HepG2 (cell line): Measurements from ENCODE around the gene IFI35. TPM values are rescaled to one million over a fixed set of nuclear protein-coding genes. Genes with fewer than 3 reads are reported as not detected.

ENCODE experiments used
- ATAC-seq: fragments of 200-7000 bp; cut with Tn5 transposase; 3 replicates; pipeline ENCODE4 v1.9.1; 2020; ENCODE audit warnings: mild to moderate bottlenecking, moderate library complexity
- BruUV-seq: library from RNA; stranded (reverse); fragments of 400-500 nt; replicated peaks from 2 replicates; lab custom pipeline; 2021; lab: Mats Ljungman, UMichigan
- CTCF ChIA-PET: fragments of 300-600 bp; formaldehyde crosslinking; extraction: SDS; loops from one replicate; lab custom pipeline; 2021; ENCODE audit warnings: low total read pairs, inconsistent platforms, low intra/inter-chr PET ratio; lab: Yijun Ruan, JAX
- POLR2A ChIA-PET: fragments of 350-600 bp; sonication (Branson Sonifier 250); formaldehyde crosslinking; loops from one replicate; lab custom pipeline; 2020; ENCODE audit warnings: antibody characterized with exemption, inconsistent platforms; lab: Yijun Ruan, JAX
- DNase-seq: peaks from one replicate; pipeline ENCODE4 v3.0.0-alpha.2; 2015; ENCODE audit warnings: low spot score
- FAIRE-seq: peaks from 3 replicates; lab custom pipeline; 2011; peaks lifted over from hg19 to GRCh38; lab: Jason Lieb, UNC
- H2AFZ ChIP-seq: one replicate; pipeline ENCODE4 v1.6.1; 2011; ENCODE audit warnings: low read length, inconsistent platforms
- H3K27ac ChIP-seq: fragments of 300-600 bp; 3 replicates; pipeline ENCODE4 v1.8.0; 2011; ENCODE audit warnings: mixed run types, mild to moderate bottlenecking, mixed read lengths, low read length, inconsistent platforms; ENCODE audit not compliant: insufficient read depth; ENCODE audit errors: extremely low read length
- H3K27me3 ChIP-seq, 2 experiments: fragments of 200-600 bp in 1 of 2; 2 replicates in 1 of 2; 3 replicates in 1 of 2; pipeline versions ENCODE4 v1.6.0 to v1.8.0; 2011; ENCODE audit warnings: low read length in 2 of 2, mild to moderate bottlenecking in 2 of 2, moderate library complexity in 2 of 2, inconsistent platforms in 1 of 2; ENCODE audit not compliant: insufficient read depth in 2 of 2, control insufficient read depth in 1 of 2
- H3K36me3 ChIP-seq, 2 experiments: fragments of 200-600 bp in 1 of 2; replicated peaks in 1 of 2; 2 replicates in 1 of 2; 3 replicates in 1 of 2; pipeline versions ENCODE4 v1.5.1 to v1.8.0; 2011; ENCODE audit warnings: low read length in 2 of 2, inconsistent platforms in 1 of 2; ENCODE audit not compliant: insufficient read depth in 2 of 2, control insufficient read depth in 1 of 2
- H3K4me1 ChIP-seq: 2 replicates; pipeline ENCODE4 v1.5.1; 2012; ENCODE audit warnings: low read length, inconsistent platforms; ENCODE audit not compliant: insufficient read depth
- H3K4me2 ChIP-seq: 2 replicates; pipeline ENCODE4 v1.6.0; 2011; ENCODE audit warnings: low read depth, low read length, inconsistent platforms
- H3K4me3 ChIP-seq, 3 experiments: fragments of 200-600 bp in 1 of 3; sonication (generic), shearing (Covaris generic) in 1 of 3; replicated peaks in 1 of 3; 2 replicates each; pipeline ENCODE4 v1.5.1; 2011 to 2016; ENCODE audit warnings: low read length in 3 of 3, inconsistent platforms in 2 of 3, low read depth in 2 of 3, mild to moderate bottlenecking in 2 of 3, control low read depth in 1 of 3, mixed read lengths in 1 of 3; ENCODE audit not compliant: insufficient read depth in 1 of 3
- H3K79me2 ChIP-seq: one replicate; pipeline ENCODE4 v1.6.1; 2011; ENCODE audit warnings: low read length, inconsistent platforms; ENCODE audit not compliant: insufficient read depth
- H3K9ac ChIP-seq: 2 replicates; pipeline ENCODE4 v1.6.0; 2011; ENCODE audit warnings: mild to moderate bottlenecking, low read depth, low read length, inconsistent platforms; ENCODE audit not compliant: insufficient read depth
- H3K9me3 ChIP-seq: 2 replicates; pipeline ENCODE4 v1.5.1; 2012; ENCODE audit warnings: mild to moderate bottlenecking, low read length
- H4K20me1 ChIP-seq: 2 replicates; pipeline ENCODE4 v1.6.0; 2011; ENCODE audit warnings: inconsistent platforms, mild to moderate bottlenecking, low read length, moderate library complexity; ENCODE audit not compliant: insufficient read depth
- AGO2 ChIP-seq: fragments of 200-400 bp; formaldehyde crosslinking; optimal IDR thresholded peaks from 2 replicates; pipeline ENCODE3; 2017; ENCODE audit warnings: mild to moderate bottlenecking, low read depth, low read length, moderate library complexity
- CAMTA2 ChIP-seq: sonication (generic); formaldehyde crosslinking; IDR thresholded peaks from 2 replicates; pipeline ENCODE4 v1.4.0; 2020; ENCODE audit warnings: mild to moderate bottlenecking, missing genetic modification reagents, borderline replicate concordance
- FOSL2 ChIP-seq: sonication (generic); formaldehyde crosslinking; IDR thresholded peaks from 2 replicates; pipeline ENCODE4 v1.4.0; 2020; ENCODE audit warnings: missing genetic modification reagents
- HCFC1 ChIP-seq: fragments of 150-350 bp; IDR thresholded peaks from 2 replicates; pipeline ENCODE4 v1.6.1; 2014; ENCODE audit warnings: low read depth, low read length
- JUNB ChIP-seq: sonication (generic); formaldehyde crosslinking; IDR thresholded peaks from 2 replicates; pipeline ENCODE4 v1.8.0; 2022; ENCODE audit warnings: missing genetic modification reagents, mild to moderate bottlenecking, borderline replicate concordance
- RELA ChIP-seq: sonication (generic); formaldehyde crosslinking; IDR thresholded peaks from 2 replicates; pipeline ENCODE4 v1.4.0; 2020; ENCODE audit warnings: missing genetic modification reagents
- SCMH1 ChIP-seq: sonication (generic); formaldehyde crosslinking; IDR thresholded peaks from 2 replicates; pipeline ENCODE4 v1.9.0; 2021; ENCODE audit warnings: missing genetic modification reagents, mild to moderate bottlenecking, borderline replicate concordance
- ZFP36L1 ChIP-seq: sonication (generic); formaldehyde crosslinking; IDR thresholded peaks from 2 replicates; pipeline ENCODE4 v1.8.0; 2022; ENCODE audit warnings: mild to moderate bottlenecking, missing genetic modification reagents, moderate library complexity
- ZNF225 ChIP-seq: sonication (generic); formaldehyde crosslinking; IDR thresholded peaks from 2 replicates; pipeline ENCODE4 v1.4.0; 2020; ENCODE audit warnings: mild to moderate bottlenecking, missing genetic modification reagents
- ZNF251 ChIP-seq: sonication (generic); formaldehyde crosslinking; IDR thresholded peaks from 2 replicates; pipeline ENCODE4 v1.9.0; 2021; ENCODE audit warnings: mild to moderate bottlenecking, missing genetic modification reagents
- ZNF33B ChIP-seq: sonication (generic); formaldehyde crosslinking; IDR thresholded peaks from 2 replicates; pipeline ENCODE4 v1.5.1; 2020; ENCODE audit warnings: mild to moderate bottlenecking, missing genetic modification reagents
- ZNF343 ChIP-seq: sonication (generic); formaldehyde crosslinking; IDR thresholded peaks from 2 replicates; pipeline ENCODE4 v1.4.0; 2020; ENCODE audit warnings: mild to moderate bottlenecking, missing genetic modification reagents
- ZNF674 ChIP-seq: sonication (generic); formaldehyde crosslinking; IDR thresholded peaks from 2 replicates; pipeline ENCODE4 v1.5.0; 2020; ENCODE audit warnings: low read depth, mild to moderate bottlenecking, missing genetic modification reagents
- ZNF878 ChIP-seq: sonication (generic); formaldehyde crosslinking; IDR thresholded peaks from 2 replicates; pipeline ENCODE4 v1.8.1; 2023; ENCODE audit warnings: mild to moderate bottlenecking, missing genetic modification reagents, moderate library complexity
- WGBS: methylation state at CpG from one replicate; pipeline ENCODE4 v1.1.6; 2017; ENCODE audit warnings: low lambda C conversion rate; 5-methylcytosine and 5-hydroxymethylcytosine counted together
- in situ Hi-C: cut with HindIII; loops from 2 replicates; pipeline ENCODE4 v1.10.0; 2017; ENCODE audit warnings: low pct_unique_long_range_greater_than_20kb; ENCODE audit not compliant: extremely low pct_ligation_motif_present
- intact Hi-C: fragments of 100-400 bp; cut with micrococcal nuclease; formaldehyde crosslinking; loops from one replicate; pipeline ENCODE4 v1.10.0; 2022; ENCODE audit not compliant: unreplicated experiment
- polyA plus RNA-seq, 8 experiments: library from polyadenylated mRNA; depleted of rRNA in 3 of 8; stranded (reverse) in 7 of 8; unstranded in 1 of 8; fragments of >200 nt; fragmentation: Illumina TruSeq in 4 of 8; extraction: Trizol in 4 of 8; gene quantifications; 2 replicates each; pipeline versions ENCODE4 v1.2.1 to v1.2.3, GENCODE V29; 2011 to 2016; ENCODE audit warnings: low read depth in 4 of 8, missing spikeins in 1 of 8, mixed read lengths in 1 of 8; ENCODE audit not compliant: insufficient read depth in 1 of 8
- total RNA-seq, 5 experiments: library from RNA; depleted of rRNA; stranded (reverse); fragments of >200 nt; fragmentation: Illumina TruSeq; extraction: Trizol; gene quantifications; 2 replicates each; pipeline ENCODE4 v1.2.3, GENCODE V29; 2016; ENCODE audit warnings: low read depth in 1 of 5
- TF ChIP-seq, protein P1 (sequence below): sonication (generic); formaldehyde crosslinking; IDR thresholded peaks from 2 replicates; pipeline ENCODE4 v1.8.1; 2023; ENCODE audit warnings: mild to moderate bottlenecking, missing genetic modification reagents
- TF ChIP-seq, protein P2 (sequence below): sonication (generic); formaldehyde crosslinking; IDR thresholded peaks from 2 replicates; pipeline ENCODE4 v1.5.0; 2020; ENCODE audit warnings: mild to moderate bottlenecking, missing genetic modification reagents
- TF ChIP-seq, protein P3 (sequence below): sonication (generic); formaldehyde crosslinking; IDR thresholded peaks from 2 replicates; pipeline ENCODE4 v1.5.1; 2020; ENCODE audit warnings: mild to moderate bottlenecking, missing genetic modification reagents, borderline replicate concordance

IFI35 gene
- total and polyA plus RNA-seq, 2 of the 13 experiments (the other 11 are each of a cell fraction or from before 2014, with no cell fraction given), result 28.9 to 38.1 TPM

DNA sequence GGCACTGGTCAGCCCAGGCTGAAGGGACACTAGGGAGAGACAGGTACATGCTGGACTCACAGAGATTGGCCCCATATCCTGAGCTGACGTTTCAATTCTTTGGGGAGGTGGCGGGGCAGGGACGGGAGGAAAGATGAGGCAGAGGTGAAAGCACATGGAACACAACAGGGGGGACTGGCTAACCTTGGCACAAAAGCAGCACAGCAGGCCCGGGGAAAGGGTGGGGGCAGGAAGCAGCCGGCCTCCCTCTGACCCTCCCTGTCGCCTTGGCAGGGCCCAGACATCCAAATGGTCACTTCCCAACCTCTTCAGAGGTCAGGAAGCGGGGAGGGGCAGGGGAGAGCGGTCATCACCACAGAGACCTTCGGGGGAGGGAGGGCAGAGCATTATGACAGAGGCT, 9.0 kb downstream of the IFI35 start:
- WGBS, result 95% methylated on average over 9 of the region's 9 CpGs
- DNase-seq (no peak), ATAC-seq (no peak), FAIRE-seq (no peak)
- H4K20me1 ChIP-seq, result no peaks in the 10 kb centered on the region
- H3K27ac ChIP-seq, result no peak overlapping the region
- in situ Hi-C loops, result no loop called here
- no peak overlapping the region for H3K4me2 ChIP-seq
- peaks cover 70% of the 10 kb centered on the region for H3K4me1 ChIP-seq
- ChIA-PET POLR2A (interaction anchor here (1.3 to 2.0 kb wide), 3 partner anchors 9 to 300 kb away, joined by 3 to 10 read pairs (median 6); partner anchors contain the start of genes IFI35 and RPL27), CTCF (no interaction called here)
- no peaks in the 10 kb centered on the region for H3K9me3 ChIP-seq
- H3K79me2 ChIP-seq, result peaks cover 16% of the 10 kb centered on the region
- peaks cover 31 to 66% of the 10 kb centered on the region in 2 experiments for H3K36me3 ChIP-seq
- BruUV-seq, result TSS peak; percentile 7
- no peaks in the 10 kb centered on the region for H3K27me3 ChIP-seq
- intact Hi-C loops, result no loop called here
- H2AFZ ChIP-seq, result no peak overlapping the region
- H3K4me3 ChIP-seq, result no peak overlapping the region
- H3K9ac ChIP-seq, result no peak overlapping the region
- TF ChIP-seq, protein P1, sequence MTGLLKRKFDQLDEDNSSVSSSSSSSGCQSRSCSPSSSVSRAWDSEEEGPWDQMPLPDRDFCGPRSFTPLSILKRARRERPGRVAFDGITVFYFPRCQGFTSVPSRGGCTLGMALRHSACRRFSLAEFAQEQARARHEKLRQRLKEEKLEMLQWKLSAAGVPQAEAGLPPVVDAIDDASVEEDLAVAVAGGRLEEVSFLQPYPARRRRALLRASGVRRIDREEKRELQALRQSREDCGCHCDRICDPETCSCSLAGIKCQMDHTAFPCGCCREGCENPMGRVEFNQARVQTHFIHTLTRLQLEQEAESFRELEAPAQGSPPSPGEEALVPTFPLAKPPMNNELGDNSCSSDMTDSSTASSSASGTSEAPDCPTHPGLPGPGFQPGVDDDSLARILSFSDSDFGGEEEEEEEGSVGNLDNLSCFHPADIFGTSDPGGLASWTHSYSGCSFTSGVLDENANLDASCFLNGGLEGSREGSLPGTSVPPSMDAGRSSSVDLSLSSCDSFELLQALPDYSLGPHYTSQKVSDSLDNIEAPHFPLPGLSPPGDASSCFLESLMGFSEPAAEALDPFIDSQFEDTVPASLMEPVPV, result no peak
- TF ChIP-seq ZNF225 (CRISPR knock-in tag) (no peak), SCMH1 (CRISPR knock-in tag) (no peak), ZNF674 (no peak), RELA (no peak), AGO2 (peak; percentile 52), ZFP36L1 (CRISPR knock-in tag) (no peak), HCFC1 (no peak), ZNF251 (no peak), ZNF33B (no peak), CAMTA2 (no peak), FOSL2 (CRISPR knock-in tag) (no peak), ZNF343 (CRISPR knock-in tag) (no peak), ZNF878 (CRISPR knock-in tag) (no peak), JUNB (CRISPR knock-in tag) (no peak)
- TF ChIP-seq, protein P2, sequence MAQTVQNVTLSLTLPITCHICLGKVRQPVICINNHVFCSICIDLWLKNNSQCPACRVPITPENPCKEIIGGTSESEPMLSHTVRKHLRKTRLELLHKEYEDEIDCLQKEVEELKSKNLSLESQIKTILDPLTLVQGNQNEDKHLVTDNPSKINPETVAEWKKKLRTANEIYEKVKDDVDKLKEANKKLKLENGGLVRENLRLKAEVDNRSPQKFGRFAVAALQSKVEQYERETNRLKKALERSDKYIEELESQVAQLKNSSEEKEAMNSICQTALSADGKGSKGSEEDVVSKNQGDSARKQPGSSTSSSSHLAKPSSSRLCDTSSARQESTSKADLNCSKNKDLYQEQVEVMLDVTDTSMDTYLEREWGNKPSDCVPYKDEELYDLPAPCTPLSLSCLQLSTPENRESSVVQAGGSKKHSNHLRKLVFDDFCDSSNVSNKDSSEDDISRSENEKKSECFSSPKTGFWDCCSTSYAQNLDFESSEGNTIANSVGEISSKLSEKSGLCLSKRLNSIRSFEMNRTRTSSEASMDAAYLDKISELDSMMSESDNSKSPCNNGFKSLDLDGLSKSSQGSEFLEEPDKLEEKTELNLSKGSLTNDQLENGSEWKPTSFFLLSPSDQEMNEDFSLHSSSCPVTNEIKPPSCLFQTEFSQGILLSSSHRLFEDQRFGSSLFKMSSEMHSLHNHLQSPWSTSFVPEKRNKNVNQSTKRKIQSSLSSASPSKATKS (CRISPR knock-in tag), result no peak
- TF ChIP-seq, protein P3, sequence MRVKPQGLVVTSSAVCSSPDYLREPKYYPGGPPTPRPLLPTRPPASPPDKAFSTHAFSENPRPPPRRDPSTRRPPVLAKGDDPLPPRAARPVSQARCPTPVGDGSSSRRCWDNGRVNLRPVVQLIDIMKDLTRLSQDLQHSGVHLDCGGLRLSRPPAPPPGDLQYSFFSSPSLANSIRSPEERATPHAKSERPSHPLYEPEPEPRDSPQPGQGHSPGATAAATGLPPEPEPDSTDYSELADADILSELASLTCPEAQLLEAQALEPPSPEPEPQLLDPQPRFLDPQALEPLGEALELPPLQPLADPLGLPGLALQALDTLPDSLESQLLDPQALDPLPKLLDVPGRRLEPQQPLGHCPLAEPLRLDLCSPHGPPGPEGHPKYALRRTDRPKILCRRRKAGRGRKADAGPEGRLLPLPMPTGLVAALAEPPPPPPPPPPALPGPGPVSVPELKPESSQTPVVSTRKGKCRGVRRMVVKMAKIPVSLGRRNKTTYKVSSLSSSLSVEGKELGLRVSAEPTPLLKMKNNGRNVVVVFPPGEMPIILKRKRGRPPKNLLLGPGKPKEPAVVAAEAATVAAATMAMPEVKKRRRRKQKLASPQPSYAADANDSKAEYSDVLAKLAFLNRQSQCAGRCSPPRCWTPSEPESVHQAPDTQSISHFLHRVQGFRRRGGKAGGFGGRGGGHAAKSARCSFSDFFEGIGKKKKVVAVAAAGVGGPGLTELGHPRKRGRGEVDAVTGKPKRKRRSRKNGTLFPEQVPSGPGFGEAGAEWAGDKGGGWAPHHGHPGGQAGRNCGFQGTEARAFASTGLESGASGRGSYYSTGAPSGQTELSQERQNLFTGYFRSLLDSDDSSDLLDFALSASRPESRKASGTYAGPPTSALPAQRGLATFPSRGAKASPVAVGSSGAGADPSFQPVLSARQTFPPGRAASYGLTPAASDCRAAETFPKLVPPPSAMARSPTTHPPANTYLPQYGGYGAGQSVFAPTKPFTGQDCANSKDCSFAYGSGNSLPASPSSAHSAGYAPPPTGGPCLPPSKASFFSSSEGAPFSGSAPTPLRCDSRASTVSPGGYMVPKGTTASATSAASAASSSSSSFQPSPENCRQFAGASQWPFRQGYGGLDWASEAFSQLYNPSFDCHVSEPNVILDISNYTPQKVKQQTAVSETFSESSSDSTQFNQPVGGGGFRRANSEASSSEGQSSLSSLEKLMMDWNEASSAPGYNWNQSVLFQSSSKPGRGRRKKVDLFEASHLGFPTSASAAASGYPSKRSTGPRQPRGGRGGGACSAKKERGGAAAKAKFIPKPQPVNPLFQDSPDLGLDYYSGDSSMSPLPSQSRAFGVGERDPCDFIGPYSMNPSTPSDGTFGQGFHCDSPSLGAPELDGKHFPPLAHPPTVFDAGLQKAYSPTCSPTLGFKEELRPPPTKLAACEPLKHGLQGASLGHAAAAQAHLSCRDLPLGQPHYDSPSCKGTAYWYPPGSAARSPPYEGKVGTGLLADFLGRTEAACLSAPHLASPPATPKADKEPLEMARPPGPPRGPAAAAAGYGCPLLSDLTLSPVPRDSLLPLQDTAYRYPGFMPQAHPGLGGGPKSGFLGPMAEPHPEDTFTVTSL (CRISPR knock-in tag), result no peak
